Measurements from ENCODE around the gene BPIFB4.
"Not testable (repeated sequence)": the region's sequence is repeated elsewhere in the genome, so short reads cannot be mapped to it uniquely, and the experiment has no call there.

Gene BPIFB4

DNA sequence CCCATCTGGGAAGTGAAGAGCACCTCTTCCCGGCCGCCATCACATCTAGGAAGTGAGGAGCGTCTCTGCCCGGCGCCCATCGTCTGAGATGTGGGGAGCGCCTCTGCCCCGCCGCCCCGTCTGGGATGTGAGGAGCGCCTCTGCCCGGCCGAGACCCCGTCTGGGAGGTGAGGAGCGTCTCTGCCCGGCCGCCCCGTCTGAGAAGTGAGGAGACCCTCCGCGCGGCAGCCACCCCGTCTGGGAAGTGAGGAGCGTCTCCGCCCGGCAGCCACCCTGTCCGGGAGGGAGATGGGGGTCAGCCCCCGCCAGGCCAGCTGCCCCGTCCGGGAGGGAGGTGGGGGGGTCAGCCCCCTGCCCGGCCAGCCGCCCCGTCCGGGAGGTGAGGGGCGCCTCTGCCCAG, 36.1 kb downstream of the BPIFB4 start:
- DNase-seq (ENCODE audit: low read depth in 2 of 2, low spot score in 1 of 2), result not testable (repeated sequence)

DNA sequence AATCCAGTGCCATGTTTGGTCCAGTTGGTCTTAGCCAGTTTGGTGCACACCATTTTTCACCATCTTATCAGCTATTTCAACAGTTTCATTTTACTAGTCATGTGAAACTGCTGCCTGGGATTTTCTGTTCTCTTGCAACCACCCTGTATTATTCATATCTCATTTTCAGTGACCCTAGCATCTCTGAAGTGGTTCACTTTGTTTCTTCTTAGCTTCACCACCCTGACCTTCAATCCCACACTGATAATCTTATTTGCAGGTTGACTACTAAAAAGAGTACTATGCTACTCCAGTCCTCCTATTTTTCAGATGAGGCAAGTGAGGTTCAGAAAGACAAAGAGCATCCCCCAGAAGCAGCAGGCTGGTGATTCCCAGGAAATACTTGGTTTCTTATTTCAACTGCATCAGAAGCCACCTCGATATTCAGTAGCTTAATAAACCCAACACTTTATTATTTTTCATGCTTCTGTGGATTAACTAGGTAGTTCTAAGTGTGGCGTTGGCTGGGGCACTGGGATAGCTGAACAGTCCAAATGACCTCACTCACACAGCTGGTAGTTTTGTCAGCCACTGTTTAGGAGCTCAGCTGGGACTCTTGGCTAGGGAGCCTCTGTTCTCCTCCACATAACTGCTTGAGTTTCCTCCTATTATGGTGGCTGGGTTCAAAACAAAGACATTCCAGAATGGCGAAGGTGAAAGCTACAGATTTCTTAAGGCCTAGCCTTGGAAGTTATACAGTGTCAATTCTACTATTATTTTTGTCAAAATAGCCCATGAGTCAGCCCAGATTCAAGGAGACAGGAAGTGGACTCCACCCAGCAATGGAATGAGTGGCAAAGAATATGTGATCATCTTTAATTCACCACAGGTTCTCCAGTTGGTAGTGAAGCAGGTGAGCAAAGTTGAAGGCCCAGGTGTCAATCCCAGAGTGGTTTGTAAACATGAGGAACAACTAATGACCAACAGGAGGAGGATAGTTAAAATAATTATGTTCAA, 40.6 kb downstream of the BPIFB4 start:
- no peak for DNase-seq (ENCODE audit: low read depth in 2 of 2, low spot score in 1 of 2)

DNA sequence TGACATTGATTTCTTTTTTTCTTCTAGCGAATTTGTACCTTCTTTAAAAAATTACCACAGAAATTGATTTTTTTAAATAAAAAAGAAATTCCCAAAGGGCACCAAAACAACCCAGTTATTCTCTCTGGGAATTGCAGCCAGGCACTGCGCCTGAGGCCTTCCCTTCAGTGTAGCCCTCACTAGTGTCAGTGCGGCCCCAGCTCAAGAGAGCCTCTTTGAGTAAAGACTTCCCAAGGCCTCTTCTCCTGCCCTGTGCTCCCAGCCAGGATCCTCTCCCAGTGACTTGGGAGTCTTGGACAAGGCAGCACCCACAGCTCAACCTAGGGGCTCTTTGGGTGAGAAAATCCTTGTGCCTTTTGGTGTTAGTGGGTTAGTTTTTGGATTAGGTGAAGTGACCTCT, 41.5 kb downstream of the BPIFB4 start:
- no peak for DNase-seq (ENCODE audit: low read depth in 2 of 2, low spot score in 1 of 2)

DNA sequence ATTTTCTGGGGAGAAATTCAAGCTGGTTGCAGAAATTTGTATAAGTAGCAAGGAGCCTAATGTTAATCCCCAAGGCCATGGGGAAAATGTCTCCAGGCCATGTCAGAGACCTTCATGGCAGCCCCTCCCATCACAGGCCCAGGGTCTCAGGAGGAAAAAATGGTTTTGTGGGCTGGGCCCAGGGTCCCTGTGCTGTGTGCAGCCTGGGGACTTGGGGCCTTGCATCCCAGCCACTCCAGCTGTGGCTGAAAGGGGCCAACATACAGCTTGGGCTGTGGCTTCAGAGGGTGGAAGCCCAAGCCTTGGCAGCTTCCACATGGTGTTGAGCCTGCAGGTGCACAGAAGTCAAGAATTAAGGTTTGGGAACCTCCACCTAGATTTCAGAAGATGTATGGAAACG, 42.9 kb downstream of the BPIFB4 start:
- DNase-seq (ENCODE audit: low read depth in 2 of 2, low spot score in 1 of 2), result not testable (repeated sequence)

DNA sequence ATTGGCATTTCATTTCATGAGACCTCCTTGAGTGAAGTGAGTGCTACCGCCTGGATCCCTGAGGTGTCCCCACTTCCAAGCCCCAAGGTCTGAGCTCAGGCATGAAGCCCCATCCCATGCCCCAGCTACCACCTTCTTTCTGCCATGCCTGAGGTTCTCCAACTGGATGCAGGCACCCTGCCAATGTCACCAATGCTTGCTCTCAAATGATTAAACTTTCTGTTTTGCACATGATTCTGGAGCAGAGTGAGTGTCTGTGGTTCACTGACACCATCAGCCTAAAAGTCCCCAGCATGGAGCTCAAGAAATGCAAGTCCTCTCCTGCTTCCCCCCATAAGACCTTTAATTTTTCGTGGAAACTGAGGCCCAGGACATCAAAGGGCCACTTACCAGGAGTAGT, 44.8 kb downstream of the BPIFB4 start:
- no peak for DNase-seq (ENCODE audit: low read depth in 2 of 2, low spot score in 1 of 2)

DNA sequence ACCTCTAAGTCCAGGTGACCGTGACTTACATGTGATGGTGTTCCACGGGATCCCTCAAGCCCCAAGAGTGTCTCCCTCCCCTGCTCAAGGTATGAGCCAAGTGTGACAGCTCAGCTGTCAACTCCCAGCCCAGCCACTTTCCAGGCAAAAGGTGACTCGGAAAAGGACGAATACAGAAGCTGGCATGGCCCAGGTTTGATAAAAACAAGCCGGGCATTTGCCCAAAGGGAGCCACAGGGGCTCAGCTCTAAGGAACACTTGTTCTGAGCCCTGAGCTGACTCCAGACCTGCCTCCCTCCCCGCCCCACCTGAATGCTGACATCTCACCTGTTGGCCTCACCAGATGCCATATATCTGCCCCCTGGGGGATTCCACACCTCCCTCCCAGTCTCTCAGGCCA, 45.6 kb downstream of the BPIFB4 start:
- DNase-seq (ENCODE audit: low read depth in 2 of 2, low spot score in 1 of 2), result no peak

DNA sequence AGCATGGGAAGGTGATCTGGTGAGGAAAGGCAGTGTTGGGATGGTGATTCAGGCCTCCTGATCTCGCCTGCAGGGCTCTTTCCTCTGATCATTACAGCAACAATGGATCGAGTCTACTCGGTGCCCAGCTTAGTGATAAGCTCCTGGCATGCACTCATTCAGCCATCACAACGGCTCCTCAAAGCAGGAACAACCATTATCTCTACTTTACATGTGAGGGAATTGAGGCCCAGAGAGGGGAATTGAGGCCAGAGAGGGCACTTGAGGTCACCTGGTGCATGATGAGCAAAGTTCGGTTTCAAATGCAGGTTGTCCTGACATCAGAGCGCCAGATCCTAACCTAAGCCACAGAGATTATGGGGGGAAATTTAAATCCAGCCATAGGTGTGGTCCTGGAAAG, 46.5 kb downstream of the BPIFB4 start:
- no peak for DNase-seq (ENCODE audit: low read depth in 2 of 2, low spot score in 1 of 2)

DNA sequence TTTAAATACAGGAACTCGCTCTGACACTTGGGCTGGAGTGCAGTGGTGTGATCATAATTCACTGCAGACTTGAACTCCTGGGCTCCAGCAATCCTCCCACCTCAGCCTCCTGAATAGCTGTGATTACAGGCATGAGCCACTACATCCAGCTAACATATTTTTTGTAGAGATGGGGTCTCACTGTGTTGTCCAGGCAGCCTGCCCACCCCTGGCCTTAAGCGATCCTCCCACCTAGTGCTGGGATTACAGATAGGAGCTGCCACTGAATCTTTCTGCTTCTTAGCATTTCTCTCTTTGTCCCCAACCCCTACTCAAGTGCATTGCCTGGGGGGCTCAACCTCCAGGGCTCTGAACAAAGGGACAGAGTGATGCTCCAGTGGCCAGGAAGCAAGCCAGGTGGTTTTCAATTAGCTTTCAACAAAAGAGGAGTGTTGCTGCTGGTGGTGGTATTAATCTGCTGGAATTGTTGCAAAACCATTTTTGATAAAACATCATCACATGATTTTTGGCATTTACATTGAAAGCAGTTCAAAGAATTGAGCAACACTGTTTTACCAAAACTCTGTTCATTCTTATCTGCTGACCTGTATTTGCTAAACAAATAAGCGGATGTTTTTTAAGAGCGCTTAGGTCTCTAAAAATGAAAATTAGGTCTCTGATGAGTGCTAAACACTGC, 48.1 kb downstream of the BPIFB4 start:
- no peak for DNase-seq (ENCODE audit: low read depth in 2 of 2, low spot score in 1 of 2)

DNA sequence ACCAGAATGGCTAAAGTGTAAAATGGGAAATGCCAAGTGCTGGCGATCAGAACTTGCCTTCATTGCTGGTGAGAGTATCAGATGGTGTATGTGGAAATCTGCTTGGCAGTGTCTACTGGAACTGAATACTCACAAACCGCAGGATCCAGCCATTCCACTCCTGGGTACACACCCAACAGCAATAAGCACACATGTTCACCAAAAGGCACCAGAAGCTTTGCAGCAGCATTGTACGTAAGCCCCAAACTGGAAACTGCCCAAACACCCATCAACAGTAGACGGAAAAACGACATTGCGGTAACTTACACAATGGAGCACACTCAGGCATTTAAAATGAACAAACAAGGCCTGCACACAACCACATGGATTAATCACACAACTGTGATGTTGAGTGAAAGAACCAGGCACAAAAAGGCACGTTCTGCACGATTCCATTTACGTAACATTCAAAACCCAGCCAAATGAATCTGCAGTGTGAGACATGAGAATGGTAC, 51.2 kb downstream of the BPIFB4 start:
- DNase-seq (ENCODE audit: low read depth in 2 of 2, low spot score in 1 of 2), result no peak

DNA sequence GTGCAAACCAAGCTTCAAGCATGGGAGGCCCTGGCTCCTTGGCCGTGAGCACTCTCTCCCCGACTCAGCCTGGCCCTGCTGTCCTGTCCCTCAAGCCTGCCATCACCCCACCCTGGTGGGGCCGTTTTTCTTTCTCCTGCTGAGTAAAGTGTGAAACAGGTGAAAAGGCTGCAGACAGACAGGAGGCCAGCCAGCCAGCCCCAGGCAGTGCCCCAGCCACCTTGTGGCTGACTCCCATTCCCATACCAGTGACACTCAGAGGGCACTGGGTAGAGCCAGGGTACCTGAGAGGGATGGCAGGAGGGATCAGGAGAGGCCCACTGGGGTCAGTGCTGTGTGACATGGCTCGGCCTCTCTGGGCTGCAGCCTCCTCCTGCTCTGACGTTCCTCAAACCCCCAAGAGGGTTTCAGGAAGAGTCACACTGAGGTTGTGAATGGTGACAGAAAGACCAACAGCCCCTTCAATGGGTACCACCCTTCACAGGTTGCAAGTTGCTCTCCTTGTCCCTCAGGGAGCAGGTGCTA, 52.6 kb downstream of the BPIFB4 start:
- DNase-seq (ENCODE audit: low read depth in 2 of 2, low spot score in 1 of 2), result no peak

DNA sequence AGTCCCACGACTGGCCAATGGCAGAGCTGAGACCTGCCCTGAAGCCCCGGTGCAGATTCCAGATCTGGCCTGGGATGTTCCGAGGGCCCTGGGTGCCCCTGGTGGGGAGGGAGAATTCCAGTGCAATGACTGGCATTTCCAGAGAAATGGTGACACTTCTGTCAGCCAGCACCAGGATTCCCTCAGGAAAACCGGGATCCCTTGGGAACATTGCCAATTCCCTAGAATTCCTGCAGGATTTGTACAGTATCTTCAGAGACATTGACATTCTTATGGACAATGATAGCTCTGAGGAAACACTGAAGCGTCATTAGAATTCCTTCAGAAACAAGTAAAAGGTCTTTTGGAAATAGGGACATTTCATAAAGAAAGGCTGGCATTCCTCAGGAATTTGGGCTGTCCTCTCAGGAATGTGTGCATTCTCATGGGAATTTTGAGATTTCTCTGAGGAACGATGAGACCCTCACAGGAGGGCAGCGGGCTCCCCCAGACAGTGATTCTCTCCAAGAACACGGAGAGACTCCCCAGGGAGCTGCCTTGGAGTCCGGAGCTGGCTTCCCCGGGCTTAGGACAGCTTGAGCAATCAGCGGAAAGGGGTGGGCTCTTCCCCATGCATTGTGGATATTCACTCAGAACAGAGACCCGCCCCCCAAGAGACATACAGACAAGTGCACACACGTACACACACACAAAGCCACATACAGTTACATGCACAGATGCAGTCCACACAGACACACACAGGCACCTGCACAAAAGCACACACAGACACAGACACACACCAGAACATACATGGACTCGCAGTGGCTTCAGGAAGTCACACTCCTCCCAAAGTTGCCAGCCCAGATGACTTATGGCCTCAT, 53.3 kb downstream of the BPIFB4 start:
- DNase-seq (ENCODE audit: low read depth in 2 of 2, low spot score in 1 of 2), result no peak

DNA sequence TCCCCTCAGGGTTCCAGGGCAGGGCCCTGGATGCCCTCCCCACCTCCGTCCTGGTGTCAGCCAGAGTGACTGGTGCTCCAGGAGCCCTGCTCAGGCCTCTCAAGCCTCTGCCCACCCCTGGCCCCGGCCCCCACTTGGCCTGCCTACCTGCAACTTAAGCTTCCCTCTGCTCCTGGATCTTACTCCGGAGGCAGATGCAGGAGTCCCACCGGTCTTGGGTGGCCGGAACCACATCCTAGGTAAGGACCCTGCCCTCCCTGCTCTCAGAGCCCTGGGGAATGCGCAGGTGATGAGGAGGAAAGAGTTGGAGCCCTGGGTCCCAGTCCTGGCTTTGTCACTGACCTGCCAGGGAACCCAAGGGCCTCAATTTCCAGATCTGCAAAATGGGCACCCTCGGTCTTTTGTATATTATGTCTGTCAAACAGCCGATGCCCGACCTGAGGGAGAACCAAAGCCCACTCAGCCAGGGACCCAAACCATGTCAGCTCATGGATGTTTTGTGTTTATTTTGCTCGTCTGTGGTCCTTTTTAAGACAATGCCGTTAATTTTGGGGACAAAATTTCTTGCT, 54.0 kb downstream of the BPIFB4 start:
- no peak for DNase-seq (ENCODE audit: low read depth in 2 of 2, low spot score in 1 of 2)

DNA sequence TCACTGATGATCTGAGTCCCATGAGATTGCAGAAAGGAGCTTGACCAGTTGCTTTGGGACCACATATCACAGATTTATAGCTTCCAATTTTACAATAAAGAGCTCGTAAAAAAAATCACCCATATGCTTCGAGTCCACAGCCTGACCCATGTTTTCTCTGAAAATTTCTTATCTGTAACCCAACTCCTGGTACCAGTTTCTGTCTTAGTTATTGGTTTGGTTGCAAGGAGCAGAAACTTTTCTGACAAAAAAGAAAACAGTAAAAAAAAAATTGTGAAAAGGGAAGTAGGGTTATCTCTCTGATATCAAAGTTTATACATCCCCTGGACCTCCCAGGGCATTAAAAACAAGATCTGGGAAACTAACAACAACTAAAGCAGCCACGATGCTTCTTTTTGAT, 57.8 kb downstream of the BPIFB4 start:
- no peak for DNase-seq (ENCODE audit: low read depth in 2 of 2, low spot score in 1 of 2)

DNA sequence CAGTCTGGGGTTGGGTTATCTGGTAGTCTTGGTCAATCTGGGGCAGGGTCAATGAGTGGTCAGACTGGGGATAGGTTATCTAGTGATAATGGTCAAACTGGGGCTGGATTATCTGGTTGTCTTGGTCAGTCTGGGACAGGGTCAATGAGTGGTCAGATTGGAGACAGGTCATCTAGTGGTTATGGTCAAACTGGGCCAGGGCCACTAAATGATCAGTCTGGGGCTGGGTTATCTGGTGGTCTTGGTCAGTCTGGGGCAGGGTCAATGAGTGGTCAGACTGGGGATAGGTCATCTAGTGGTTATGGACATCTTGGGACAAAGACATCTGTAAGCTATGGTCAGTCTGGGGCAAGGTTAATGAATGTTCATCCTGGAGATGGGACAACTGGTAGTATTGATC, 60.0 kb downstream of the BPIFB4 start:
- no peak for DNase-seq (ENCODE audit: low read depth in 2 of 2, low spot score in 1 of 2)

DNA sequence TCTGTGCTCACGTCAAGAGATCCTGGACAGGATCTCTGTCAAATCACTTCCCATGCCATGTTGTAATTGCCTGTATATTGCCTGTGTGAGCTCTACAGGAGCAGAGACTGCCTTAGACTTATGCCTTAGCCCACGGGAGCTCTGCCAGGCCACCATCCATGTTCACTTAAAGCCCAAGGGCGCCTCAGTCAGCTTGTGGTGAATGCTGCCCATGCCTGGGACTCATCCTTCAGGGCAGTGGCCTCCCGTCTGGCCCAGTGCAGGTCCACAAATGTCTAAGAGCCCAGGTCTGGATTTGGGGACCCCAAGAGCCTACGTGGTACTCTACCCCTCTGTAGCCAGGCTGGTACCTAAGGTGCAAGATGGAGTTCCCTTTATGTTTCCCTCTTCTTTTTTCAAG, 66.1 kb downstream of the BPIFB4 start:
- DNase-seq (ENCODE audit: low read depth in 2 of 2, low spot score in 1 of 2), result no peak

DNA sequence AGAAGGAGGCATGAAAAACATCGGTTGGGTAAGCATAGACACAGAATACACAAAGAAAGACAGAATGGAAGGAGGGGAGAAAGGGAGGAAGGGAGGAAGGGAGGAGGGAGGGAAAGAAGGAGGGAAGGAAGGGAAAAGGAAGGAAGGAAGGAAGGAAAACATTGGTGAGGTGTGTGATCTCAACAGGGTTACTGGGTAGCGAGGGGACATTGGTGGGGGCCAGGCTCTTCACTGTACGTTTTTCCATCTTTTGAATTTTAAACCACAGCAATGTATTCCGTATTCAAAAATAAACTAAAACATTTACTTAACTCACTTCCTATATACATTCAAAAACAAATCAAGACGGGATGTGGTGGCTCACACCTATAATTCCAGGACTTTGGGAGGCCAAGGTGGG, 67.9 kb downstream of the BPIFB4 start:
- DNase-seq (ENCODE audit: low read depth in 2 of 2, low spot score in 1 of 2), result no peak

DNA sequence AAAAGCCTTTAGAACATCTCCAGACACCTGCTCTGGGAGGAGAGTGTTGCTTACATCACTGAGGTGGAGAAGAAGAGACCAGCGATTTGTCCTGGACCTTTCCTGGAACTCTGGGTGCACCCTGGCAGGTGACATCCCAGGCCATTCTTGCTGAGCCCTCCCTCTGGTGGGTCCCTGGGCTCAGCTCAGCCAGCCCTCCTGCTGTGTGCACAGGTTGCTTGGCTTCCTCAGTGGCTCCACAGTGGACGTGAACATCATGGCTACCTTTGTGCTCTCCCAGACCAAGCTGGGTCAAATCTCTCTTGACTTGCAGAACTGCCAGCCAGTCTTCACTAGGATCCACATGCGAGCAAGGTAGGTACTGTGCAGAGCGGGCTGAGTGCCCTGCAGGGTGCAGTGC, 68.6 kb downstream of the BPIFB4 start:
- no peak for DNase-seq (ENCODE audit: low read depth in 2 of 2, low spot score in 1 of 2)

DNA sequence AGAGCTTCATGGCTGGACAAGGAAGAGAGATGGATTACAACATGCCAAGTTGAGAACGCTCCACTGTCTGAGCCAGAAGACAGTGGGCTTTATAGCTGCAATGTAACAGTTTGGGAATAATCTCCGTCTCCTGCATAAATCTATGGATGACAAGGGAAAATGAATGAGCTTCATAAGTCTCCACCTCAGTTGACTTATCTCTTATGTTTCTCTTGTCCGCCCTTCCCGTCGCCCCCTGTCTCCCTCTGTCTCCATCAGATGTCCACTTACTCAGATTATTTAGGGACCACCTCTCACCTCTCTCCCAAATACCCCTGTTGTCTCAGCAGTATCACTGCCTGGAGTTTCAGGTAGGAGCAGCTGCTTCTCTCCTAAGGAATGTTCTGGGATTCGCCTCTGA, 74.8 kb downstream of the BPIFB4 start:
- DNase-seq (ENCODE audit: low read depth in 2 of 2, low spot score in 1 of 2), result no peak

DNA sequence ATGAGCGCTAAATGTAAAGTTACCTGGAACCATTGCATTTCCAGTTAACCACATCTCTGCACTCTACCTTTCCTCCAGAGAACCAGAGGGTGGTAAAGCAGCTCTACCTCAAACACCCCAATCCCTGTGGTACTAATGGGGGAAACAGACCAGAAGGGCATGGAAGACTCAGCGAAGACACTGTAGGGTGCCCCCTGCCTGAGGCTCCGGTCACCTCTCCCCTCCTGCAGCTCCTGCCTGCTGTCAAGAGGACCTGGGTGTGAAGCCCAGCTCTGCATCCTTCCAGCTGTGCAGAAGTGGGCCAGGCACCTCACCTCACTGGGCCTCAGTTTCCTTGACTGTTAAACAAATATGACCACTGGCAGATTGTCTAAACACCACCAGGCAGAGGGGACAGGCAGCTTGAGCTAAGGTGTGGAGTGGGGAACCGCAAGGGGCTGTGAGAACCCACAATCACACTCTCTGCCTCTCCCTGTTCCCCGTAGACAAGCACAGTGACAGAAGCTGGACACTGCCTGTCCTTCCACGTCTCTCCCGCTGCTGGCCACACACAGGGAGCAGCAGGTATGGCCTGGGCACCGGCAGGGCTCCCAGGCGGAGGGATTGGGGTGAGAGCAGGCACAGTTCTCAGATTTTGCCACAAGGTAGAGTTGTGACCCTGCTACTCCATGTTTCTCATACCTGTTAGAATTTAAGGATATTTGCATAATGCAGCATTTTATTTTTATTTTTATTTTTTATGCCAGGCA, 79.4 kb downstream of the BPIFB4 start:
- no peak for DNase-seq (ENCODE audit: low read depth in 2 of 2, low spot score in 1 of 2)

DNA sequence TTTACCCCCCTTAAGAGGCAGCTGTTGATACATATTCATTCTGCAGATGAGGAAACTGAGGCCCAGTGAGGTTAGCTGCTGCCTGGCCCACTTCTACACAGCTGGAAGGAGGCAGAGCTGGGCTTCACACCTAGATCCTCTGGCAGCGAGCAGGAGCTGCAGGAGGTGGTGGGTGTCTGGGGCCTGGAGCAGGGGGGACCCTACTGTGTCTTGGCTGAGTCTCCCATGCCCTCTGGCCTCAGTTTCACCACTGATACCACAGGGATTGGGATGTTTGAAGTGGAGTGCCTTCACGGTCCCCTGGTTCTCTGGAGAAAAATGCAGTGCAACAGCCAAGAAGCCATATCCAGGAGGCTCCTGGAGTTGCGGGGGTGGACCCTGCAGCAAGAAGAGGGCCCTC, 80.3 kb downstream of the BPIFB4 start:
- DNase-seq (ENCODE audit: low read depth in 2 of 2, low spot score in 1 of 2), result no peak
